ENCODE data around the gene PRPF6.

GRCh38 chr20:64011366-64011779 lies 30.4 kb downstream of the PRPF6 start:
- no peak for TF ChIP-seq CTCF (IDR thresholded peaks at IDR 0.05 in 8 of 11, conservative IDR thresholded peaks at IDR 0.05 in 3 of 11)
- TF ChIP-seq POLR2A (IDR thresholded peaks at IDR 0.05): no peak
- TF ChIP-seq POLR2AphosphoS5 (IDR thresholded peaks at IDR 0.05): peak in 2 of 3 donors; percentile 31 to 44

All from spleen (tissue), 7 donors.